HG03135 (cell line): Measurements from ENCODE around the gene CDK5.
A peak's percentile ranks its signal among the peaks of the same experiment; 100 is the strongest.

ENCODE experiments used
- ATAC-seq: cut with Tn5 transposase; IDR thresholded peaks from one replicate; pipeline ENCODE4 v1.9.1; 2021; ENCODE audit warnings: mild to moderate bottlenecking, moderate library complexity; ENCODE audit not compliant: unreplicated experiment

CDK5 gene

GRCh38 chr7:151087245-151088018, 29.7 kb upstream of the CDK5 start:
- ATAC-seq: no peak

- no peak for ATAC-seq
These were observed 29.1 kb upstream of the CDK5 start for GRCh38 chr7:151086802-151087244.

GRCh38 chr7:151085691-151086620, 28.3 kb upstream of the CDK5 start, which contains the start of gene AGAP3:
TSS of gene AGAP3 (plus strand) at chr7:151086475. CDS start at chr7:151086742, 267 bp downstream.
- ATAC-seq: peak; percentile 49

- ATAC-seq: no peak
These were observed 27.6 kb upstream of the CDK5 start for GRCh38 chr7:151085329-151085690.

GRCh38 chr7:151083824-151084160, 26.1 kb upstream of the CDK5 start:
- ATAC-seq: no peak

GRCh38 chr7:151083071-151083823, 25.6 kb upstream of the CDK5 start, which contains the start of gene TMUB1:
TSS of gene TMUB1 (minus strand) at chr7:151083493. CDS start at chr7:151082563, 930 bp downstream.
- ATAC-seq: peak; percentile 44

GRCh38 chr7:151082141-151083070, 24.7 kb upstream of the CDK5 start:
- no peak for ATAC-seq

GRCh38 chr7:151081170-151082101, 23.7 kb upstream of the CDK5 start:
- no peak for ATAC-seq

GRCh38 chr7:151080522-151081169, 22.9 kb upstream of the CDK5 start, which contains the start of gene FASTK:
TSS of gene FASTK (minus strand) at chr7:151080809. CDS start at chr7:151080766, 43 bp downstream.
- peak; percentile 73 for ATAC-seq

- ATAC-seq: peak; percentile 16
These were observed 22.4 kb upstream of the CDK5 start for GRCh38 chr7:151080067-151080521.

- no peak for ATAC-seq
These were observed 21.7 kb upstream of the CDK5 start for GRCh38 chr7:151079199-151079910.

- no peak for ATAC-seq
These were observed 20.7 kb upstream of the CDK5 start for GRCh38 chr7:151078233-151079040.

GRCh38 chr7:151077705-151078232, 20.1 kb upstream of the CDK5 start:
- no peak for ATAC-seq

GRCh38 chr7:151076863-151077704, 19.4 kb upstream of the CDK5 start:
- ATAC-seq: no peak

GRCh38 chr7:151075978-151076426, 18.3 kb upstream of the CDK5 start:
- no peak for ATAC-seq

- no peak for ATAC-seq
These were observed 17.9 kb upstream of the CDK5 start for GRCh38 chr7:151075662-151075971.
